Stimulated activated CD8-positive, alpha-beta memory T cell treated with anti-CD3 and anti-CD28 coated beads, Interleukin-15, amount 100 ng/mL, for 4 hours (primary cell): Measurements from ENCODE around the gene STK32C.

Experiments
- DNase-seq, 2 donors: peaks; one replicate each; pipeline ENCODE4 v3.0.0-alpha.2; 2020; ENCODE audit warnings: low read depth in 2 of 2

The STK32C gene

DNA sequence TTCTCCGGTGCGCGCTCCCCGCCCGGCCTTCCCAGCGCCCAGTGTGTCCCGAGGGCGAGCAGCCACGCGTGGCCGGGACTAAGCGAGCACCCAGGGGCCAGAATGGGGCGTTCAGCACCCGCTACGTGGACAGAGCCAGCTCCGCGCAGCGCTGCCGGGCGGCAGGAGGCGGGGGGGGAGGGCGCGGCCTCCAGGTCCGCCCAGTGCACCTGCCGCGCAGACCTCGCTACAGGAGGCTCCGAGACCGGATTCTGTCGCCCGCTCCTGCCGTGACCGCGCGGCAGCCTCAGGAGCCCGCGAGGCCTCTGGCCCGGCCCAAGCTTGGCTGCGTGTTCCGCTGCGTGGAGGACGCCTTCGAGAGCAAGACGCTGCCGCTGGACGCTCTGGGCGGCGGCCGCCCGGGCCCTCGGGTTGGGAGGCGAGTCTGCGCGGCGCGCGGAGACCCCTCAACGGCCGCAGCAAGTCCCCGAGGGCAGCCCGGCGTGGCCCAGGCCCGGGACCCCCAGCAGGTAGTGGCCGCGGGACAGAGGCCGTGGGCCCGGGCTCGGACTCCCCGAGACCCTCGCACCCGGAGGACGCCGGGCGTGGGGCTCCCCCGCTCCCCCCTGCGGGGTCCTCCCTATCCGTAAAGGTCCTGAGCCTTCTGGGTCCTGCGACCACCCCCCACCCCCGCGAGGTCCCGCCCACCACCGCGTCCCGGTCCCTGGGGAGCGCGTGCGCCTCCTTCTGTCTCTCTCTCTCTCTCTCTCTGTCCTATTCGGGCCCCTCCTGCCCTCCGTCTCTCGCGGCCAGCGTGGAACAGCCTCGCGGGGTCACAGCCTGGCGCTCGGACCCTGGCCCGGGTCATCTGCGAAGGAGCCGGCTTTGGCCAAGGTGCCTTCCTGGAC is 121.9 kb downstream of the STK32C start:
- no peak for DNase-seq

DNA sequence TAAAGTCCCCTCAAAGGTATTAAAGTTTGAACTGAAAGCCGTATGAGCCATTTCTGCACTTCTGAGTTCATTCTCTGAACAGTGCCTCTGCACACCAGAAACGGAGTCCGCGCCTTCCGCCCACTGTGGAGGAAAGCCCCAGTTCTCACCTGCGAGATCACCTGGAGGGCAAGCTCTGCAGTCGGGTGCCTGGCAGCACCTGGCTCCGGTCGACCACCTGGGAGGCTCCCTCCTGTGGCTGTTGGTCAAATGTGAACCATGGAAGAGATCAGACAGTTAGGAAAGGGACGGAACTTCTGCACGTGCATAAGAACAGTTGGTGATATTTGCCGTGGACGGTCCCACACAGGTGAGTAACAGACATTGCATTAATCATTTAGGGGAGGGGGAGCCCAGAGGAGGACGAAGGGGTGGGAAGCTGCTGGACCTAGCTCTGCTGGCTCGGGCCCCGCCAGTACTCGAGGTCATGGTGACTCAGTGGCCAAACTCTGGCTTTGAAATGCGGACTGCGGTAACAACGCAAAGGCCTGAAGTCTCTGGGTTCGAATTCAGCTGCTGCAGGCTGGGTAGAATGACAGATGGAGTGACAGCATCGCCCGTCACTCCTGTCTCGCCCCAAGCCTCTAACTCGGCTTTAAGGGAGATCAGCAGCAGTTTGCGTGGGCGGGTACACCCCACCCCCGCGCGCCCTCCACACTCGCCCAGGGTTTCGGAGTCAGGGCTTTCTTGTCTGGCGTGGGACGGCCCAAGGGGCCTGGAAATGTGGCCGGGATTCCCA is 122.7 kb downstream of the STK32C start:
- no peak for DNase-seq

DNA sequence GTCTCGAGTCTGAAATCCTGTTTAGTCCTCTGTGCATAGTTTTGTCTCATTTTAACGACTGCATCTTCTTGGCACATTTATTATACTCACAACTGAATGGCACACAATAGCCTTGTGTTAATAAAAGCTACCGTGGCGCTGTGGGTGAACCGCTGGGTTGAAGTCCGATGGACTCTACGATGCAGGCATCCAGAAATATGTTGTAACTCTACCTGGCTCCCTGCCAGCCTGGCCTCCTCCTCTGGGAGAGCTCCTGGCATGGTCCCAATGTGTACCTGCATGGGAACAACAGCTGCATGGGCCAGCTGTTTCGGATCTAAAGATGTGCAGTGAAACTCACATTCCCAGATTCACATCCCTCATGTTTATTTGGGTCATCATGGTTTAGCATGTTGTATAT is 124.7 kb downstream of the STK32C start:
- DNase-seq, result no peak

DNA sequence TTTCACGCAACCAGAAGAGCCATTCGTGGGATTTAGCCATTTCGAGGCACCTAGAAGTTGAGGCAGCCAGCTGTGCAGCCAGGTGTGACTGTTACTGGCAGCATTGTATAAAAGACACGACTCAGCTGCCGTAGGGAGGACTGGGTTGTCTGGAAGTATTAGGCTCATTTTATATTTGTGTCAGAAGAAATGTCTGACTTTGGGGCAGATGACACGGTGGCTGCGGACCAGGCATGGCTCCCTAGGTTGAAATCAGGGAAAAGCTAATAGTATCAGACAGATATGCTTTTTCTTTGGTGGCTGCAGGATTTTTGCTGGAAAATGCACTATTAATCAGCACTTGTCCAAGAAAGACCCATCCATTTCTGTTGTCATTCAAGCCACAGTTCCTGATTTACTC is 125.2 kb downstream of the STK32C start:
- DNase-seq, result no peak

DNA sequence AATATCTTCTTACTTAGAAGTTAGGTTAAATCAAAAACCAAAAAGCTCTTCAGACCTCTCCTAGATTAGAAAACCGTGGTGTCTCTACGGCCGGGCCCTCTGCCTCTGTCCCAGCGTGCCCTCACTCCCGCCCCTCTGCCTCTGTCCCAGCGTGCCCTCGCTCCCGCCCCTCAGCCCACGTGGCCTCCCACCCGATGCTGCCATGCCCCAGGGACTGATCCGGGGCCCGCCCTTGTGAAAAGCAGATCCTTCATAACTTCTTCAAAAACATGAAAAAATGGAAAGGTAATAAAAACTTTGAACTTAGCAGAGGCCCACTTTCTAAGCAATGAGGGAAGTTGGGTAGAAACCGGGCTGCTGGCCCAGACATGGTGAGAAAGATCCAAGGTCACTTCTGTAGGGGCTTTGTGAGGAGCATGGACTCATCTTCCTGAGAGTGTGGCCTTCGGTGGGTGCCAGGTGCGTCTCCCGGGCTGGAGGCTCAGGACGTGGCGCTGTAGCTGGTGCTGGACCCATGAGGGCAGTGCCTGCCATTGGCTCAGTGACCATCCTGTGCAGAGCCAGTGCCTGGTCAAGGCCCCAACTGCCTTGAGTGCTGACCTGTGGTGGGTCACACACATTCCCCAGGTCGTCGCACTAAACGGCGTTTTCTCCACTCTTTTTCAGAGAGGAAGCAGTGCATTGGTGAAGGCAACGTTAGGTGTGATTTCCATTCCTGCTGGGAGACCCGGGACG is 125.9 kb downstream of the STK32C start:
- DNase-seq, result no peak

DNA sequence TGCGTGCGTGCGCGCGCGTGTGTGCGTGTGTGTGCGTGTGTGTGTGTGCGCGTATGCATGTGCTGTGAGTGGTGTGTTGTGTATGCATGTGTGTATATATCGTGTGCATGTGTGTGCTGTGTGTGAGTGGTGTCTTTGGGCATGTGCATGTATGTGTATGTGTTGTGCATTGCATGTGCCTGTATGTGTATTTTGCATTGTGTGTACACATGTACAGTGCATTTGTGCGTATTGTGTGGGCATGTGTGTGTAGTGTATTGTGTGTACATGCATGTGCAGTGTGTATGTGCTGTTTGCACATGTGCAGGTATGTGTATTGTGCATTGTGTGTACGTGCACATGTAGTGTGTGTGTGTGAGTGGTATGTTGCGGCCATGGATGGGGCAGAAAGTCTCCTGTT is 127.0 kb downstream of the STK32C start:
- no peak for DNase-seq

DNA sequence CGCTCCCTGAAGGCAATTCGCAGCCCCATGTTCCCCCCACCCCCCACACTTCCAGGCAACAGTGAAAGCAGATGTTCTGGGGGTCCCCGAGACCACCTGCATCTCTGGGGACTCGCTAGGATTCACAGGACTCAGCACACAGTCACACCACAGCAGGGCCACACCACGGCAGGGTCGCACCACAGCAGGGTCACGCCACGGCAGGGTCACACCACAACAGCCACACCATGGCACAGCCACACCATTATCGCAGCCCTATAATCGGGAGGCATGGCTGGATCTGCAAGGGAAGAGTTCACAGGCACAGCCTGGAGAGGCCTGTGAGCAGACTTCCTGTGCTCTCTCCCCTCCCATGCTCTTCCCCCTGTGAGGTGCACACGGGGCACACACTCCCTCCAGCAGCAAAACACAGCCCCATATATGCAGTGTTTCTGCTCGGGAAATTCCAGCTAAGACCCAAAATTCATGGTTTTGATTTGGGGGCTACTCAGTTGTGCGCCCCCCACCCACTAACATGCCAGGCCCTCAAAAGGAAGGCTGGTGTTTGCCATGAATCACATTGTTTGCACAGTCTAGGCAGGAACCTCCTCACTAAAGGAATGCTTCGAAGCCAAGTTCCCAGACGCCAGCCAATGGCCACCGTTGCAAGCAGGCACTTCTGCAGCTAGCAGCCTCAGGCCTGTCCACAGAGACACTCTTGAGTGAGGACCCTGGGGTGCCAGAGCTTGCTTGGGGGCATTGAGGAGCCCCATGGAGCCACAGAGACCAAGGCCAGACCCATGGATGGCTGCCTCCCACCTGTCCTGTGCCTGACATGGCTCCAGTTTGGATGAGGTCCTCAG is 128.0 kb downstream of the STK32C start:
- no peak for DNase-seq

DNA sequence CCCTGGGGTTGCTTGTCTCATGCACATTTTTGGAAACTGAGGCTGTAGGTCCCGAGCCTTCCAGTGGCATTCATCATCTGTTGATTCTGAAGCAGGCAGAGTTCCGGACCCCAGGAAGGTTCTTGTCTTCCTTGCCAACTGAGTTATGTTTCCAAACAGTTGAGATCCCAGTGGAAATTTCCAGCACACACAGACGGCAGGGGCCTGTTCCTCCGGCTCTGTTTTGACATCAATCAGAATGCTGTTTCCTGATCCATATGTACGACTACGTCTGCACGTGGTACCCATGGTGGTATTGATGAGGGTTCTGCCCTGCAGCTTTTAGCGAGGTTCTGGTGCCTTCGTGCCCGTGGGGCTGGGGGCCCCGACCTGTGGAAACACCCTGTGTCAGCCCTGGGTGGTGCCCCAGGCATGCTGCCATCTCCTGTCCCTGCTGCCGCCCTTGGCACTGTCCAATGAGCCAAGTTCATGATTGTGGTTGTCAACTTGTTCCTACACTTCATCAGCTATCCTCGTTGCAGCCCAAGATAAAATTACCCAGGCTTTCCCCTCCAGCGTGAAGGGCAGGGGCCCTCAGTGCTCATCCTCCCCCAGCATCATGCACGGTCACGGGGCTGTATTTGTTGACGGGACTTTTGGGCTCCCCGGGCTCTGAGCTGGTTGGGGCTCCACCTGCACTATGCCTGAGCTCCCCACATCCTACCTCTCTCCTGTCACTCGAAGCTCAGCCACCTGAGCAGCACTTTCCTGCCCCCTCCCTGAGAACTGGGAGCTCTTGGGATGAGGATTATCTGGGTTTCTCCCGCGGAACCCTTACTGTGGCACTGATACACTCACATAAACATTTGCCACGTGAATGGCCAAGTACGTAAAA is 128.8 kb downstream of the STK32C start:
- no peak for DNase-seq

DNA sequence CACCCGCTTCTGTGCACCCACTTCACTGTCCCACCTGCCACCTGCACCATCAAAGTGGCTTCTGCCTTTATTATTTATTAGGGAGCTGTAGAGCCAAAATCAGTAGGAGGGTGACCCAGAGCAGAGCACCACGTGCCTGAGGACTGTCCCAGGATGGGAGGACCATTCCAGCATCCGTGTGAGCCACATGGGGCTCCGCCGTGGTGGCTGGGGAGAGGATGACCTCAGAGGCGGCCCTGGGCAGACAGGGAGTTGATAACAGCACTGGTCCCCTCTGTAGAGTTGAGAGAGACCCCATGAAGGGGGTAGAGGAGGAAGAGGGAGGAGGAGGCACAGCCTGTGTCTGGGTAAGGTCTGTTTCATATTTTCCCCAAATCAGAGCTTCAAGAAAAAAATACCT is 129.7 kb downstream of the STK32C start:
- DNase-seq, result no peak

DNA sequence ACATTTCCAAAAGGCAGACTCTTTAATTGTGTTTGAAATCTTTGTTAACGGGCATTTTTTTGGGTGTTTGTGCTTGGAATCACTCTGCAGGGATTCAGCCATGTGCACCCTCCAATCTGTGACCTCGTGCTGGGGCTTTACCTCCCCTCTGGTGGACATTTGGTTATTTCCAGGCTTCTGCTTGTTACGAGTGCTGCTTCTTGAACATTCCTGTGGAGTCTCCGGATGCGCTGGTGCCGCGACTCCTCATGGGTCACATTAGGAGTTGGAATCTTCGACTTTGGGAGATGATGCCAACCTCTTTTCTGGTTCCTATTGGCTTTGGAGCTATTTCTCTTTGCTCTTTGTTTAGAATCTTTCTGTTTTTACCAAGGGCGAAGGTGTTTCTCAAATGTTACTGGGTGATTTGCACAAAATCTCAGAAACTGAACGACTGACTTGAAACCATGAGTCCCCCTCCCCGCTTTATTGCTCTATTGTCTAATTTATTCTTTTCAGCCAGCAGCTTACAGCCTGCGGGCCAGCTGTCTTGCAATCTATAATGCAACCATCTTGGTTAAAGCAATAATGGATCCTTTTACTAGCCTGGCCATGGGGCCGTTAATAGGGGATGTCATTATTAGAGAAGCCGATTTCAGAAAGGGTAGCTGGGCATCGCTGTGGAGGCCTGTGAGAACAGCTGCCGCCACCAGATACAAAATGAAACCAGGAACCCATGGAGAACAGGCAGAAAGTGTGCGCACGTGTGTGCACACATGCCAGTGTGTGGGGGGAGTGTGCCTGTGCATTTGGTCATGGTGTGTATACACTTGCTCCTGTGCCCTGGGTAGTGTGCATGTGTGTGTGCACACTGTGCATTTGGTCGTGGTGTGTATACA is 130.9 kb downstream of the STK32C start:
- no peak for DNase-seq

DNA sequence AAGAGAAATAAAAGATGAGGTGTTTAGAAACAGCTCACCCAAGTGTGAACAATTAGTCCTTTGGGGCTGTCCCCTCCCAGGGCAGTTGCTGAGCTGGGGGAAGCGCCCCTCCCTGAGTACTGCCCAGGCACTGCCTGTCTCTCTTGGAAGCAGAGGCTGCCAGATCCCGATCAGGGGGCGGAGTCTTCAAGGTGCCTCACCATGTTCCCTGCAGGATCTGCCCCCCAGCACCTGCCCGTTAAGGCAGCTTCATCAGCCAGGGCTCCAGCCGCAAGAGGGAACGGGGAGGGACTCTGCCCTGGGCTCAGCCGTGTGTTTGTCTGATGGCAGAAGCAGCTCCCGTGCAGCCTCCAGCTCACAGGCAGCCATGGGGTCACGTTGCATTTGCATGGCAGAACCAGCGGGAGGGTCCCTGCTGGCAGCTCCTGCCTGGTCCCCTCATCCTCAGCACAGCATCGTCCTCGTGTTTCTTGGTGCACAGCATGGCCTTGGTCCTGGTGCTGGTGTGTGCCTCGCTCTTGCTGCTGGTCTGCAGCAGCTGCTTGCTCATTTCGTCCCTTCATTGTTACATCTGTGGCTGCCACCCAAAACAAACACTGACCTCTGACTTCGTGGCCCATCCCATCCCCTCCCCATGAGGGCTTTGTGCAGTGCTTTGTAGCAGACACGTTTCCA is 131.7 kb downstream of the STK32C start:
- DNase-seq, result no peak

DNA sequence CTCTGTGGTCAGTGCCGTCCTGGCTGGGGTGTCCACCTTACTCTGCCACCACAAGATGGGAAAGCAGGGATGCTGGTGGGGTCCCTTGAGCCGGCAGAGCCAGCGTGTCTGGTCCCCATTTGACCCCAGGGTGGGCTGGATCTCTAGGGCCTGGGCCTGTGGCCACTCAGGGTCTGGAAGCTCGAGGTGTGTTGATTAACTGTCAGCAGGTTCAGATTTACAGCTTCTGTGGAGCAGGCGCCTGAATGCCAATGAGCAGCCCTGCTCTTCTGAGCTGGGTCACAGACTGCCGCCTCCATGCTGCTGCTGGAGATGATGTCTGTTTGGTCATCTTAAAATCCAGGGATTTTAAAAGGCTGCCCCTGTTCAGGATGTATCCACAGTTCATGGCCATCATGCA is 132.3 kb downstream of the STK32C start:
- no peak for DNase-seq

DNA sequence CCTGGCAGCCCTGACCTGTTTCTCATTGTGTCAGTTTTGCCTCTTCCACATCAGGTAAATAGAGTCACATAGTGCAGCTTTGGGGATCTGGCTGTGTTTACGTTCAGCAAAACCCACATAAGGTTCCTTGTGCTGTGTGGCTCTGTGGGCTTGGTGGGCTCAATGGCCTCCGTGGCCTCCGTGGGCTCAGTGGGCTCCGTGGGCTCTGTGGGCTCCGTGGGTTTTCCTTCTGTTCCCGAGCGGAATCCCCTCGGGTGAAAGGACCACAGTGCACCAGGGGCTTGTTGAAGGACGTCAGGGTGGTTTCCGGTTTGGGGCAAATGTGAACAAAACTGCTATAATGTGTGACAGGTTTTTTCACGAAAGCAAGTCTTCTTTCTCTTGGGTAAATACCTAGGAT is 133.5 kb downstream of the STK32C start:
- no peak for DNase-seq

DNA sequence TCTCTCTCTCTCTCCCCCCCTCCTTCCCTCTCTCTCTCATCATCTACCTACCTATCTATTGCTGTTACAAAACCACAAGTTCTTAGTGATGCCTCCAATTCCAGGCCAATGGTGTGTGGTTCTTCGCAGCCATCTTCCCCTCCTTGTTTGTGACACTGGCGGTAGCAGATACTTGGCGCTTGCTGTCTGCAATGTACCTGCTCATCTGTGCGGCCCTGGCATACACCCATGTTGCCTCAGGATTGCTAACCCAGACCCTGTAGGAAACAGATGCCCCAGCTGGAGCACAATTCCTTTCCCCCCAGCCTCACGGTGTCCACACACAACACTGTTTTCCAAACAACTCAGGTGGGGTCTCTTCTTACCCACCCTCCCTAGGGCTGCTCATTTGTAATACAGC is 134.6 kb downstream of the STK32C start:
- no peak for DNase-seq

DNA sequence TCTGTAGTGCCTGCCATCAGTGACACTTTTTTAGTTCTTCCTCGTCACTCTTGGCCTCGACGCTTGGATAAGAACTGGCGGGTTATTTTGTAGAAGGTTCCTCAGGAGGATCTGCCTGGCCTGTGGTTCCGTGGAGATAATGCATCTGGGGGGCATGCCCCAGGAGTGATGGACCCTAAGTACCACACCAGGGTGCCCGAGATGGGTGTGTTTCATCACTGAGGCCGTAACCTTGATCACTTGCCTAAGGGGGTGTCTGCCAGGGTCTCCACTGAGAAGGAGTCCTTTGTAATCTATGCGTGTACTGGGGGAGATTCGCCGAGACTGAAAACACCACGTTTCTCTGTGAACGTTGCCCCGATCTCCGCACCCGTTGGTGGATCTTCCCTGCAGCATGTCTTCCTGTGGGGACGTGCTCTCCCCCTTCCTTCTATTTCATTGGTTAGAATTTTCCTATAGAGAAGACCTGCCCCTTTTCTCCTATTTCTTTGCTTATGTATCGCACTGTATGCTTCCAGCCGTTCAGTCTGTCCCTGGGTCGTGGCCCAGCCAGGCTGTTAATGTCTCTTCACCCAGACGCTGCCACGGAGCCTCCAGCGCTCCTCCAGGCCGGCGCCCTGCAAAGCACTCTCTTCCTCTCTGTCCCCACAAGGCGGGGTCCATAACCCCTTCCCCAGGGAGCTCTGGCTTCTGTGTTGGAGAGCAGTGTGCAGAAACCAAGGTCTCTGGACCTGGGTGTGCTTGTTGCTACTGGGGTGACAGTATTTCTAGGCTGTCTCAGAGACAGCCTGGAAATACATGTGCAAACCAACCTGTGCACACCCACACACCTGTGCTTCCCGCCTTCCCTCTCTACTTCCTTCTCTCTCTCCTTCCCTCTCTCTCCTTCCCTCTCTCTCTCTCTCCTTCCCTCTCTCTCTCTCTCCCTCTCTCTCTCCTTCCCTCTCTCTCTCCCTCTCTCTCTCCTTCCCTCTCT is 135.4 kb downstream of the STK32C start:
- no peak for DNase-seq

DNA sequence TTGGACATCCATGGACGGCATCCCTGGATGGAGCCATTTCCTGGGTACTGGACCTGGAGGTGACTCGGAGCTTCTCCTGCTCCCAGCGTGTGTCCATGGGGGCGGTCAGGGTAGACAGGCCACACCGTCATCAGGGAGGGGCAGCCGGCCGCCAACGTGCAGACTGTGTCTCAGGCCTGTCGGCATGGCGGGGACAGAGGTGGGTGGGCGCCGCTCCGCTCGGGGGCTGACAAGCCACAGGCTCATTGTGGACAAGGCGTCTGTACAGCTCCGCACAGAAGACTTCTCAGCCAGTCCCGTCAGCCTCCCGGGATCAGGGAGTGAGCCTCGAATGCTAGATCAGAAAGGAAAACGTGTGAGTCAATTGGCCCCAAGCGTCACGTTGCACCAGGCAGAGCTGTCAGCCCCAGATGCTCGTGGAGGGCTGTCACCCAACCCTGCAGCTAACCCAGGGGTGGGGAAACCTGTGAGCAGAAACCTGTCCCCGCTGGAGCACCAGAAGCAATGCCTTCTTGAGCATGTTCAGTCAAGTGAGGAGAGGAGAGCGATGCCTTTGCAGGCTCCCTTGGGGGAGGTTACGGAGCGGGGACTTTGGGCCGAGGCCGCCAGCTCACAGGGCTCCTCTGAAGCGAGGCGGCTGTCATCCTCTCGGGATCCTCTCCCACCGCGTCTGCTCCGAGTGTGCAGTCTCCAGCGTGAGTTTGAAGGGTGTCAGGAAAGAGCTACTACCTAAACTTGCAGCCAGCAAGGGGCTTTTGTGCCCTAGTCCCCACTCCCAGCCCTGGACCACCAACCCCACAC is 137.0 kb downstream of the STK32C start:
- DNase-seq, result no peak
